NCI-H146 (cell line): ENCODE measurements around the gene LHFPL3.
"Not testable (repeated sequence)": the region's sequence is repeated elsewhere in the genome, so short reads cannot be mapped to it uniquely, and the experiment has no call there.

Experiments used
- DNase-seq: peaks from one replicate; lab custom pipeline; 2025; lab: John Stamatoyannopoulos, UW

The LHFPL3 gene

GRCh38 chr7:104695563-104695962 is 367.2 kb downstream of the LHFPL3 start:
- DNase-seq = no peak

GRCh38 chr7:104700336-104700735 is 371.9 kb downstream of the LHFPL3 start:
- no peak for DNase-seq

GRCh38 chr7:104721027-104721426 is 392.6 kb downstream of the LHFPL3 start:
- DNase-seq = not testable (repeated sequence)

GRCh38 chr7:104723001-104723400 is 394.6 kb downstream of the LHFPL3 start:
- no peak for DNase-seq

- DNase-seq = no peak
Observed at GRCh38 chr7:104758504-104758903, 430.1 kb downstream of the LHFPL3 start.

GRCh38 chr7:104761892-104762291 is 433.5 kb downstream of the LHFPL3 start:
- no peak for DNase-seq

- DNase-seq = no peak
Observed at GRCh38 chr7:104767113-104767512, 438.7 kb downstream of the LHFPL3 start.

- DNase-seq = no peak
Observed at GRCh38 chr7:104767826-104768536, 439.6 kb downstream of the LHFPL3 start.

GRCh38 chr7:104772405-104773345 is 444.3 kb downstream of the LHFPL3 start:
- no peak for DNase-seq

- no peak for DNase-seq
Observed at GRCh38 chr7:104773796-104774195, 445.4 kb downstream of the LHFPL3 start.

- no peak for DNase-seq
Observed at GRCh38 chr7:104775531-104775930, 447.1 kb downstream of the LHFPL3 start.

GRCh38 chr7:104777301-104777800 is 448.9 kb downstream of the LHFPL3 start:
- no peak for DNase-seq

- no peak for DNase-seq
Observed at GRCh38 chr7:104779888-104780287, 451.5 kb downstream of the LHFPL3 start.

GRCh38 chr7:104784686-104785085 is 456.3 kb downstream of the LHFPL3 start:
- DNase-seq = no peak

GRCh38 chr7:104789780-104790179 is 461.4 kb downstream of the LHFPL3 start:
- DNase-seq = no peak

- DNase-seq = no peak
Observed at GRCh38 chr7:104790440-104790839, 462.0 kb downstream of the LHFPL3 start.

- no peak for DNase-seq
Observed at GRCh38 chr7:104791080-104791479, 462.7 kb downstream of the LHFPL3 start.

GRCh38 chr7:104793066-104793465 is 464.7 kb downstream of the LHFPL3 start:
- no peak for DNase-seq

GRCh38 chr7:104794154-104794553 is 465.8 kb downstream of the LHFPL3 start:
- DNase-seq = no peak

GRCh38 chr7:104794589-104794988 is 466.2 kb downstream of the LHFPL3 start:
- DNase-seq = no peak

GRCh38 chr7:104795086-104795485 is 466.7 kb downstream of the LHFPL3 start:
- no peak for DNase-seq

- DNase-seq = no peak
Observed at GRCh38 chr7:104795616-104796398, 467.4 kb downstream of the LHFPL3 start.
